Stromal cell of bone marrow (primary cell): Measurements from ENCODE around the gene MBOAT2.

Experiments
- DNase-seq: peaks from one replicate; pipeline ENCODE4 v3.0.0-alpha.2; 2012; ENCODE audit warnings: low read depth

Gene MBOAT2

GRCh38 chr2:8821276-8822217 lies 181.9 kb downstream of the MBOAT2 start:
- peak; percentile 66 for DNase-seq

DNA sequence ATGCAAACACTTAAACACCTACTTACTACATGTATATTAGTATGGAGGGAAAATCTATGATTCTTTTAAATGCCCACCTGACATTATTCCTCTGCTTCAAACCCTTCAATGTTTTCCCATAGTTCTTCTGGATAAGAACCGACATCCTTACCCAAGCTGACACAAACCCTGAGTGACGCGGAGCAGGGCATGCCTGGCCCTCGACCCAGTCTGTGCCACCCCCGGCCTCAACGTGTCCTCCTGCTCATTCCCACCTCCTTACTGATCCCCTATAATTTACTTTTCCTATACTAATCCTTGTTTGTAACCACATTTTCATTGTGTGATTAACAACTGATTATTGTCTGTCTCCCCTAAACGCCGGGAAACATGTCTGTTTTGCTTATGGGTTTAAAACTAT lies 183.5 kb downstream of the MBOAT2 start:
- DNase-seq = no peak

DNA sequence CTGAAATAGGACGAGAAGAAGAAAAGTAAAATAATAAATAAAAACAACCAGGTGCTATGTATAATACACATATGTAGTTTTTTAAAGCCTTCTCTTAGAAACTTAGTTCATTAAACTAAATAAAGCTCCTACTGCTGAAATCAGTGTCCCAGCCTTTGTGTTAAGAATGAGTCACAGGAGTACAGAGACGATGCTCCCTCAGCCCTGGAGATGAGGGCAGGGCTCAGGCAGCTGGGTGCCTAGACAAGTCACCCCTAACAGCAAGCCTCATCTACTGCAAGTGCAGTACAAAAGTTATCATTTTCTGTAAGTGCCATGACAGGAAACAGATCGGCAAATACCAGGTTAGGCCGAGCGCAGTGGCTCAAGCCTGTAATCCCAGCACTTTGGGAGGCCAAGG lies 184.3 kb downstream of the MBOAT2 start:
- DNase-seq = no peak

DNA sequence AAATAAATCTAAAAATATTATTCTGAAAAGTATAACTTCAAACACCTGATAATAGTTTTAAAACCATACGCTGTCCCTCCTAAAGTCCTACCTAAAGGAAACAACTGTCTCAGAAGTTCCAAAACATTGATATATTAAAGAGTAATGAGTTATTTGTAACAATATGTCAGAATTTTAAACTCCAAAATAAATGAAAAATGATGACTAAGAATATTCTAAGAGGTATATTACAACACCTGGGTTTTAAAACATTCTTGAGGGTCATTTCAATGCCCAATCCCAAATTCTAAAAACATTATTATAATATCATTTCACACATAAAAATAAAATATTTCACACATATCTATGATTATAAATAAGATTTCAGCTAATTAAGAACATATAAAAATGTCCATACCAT lies 186.3 kb downstream of the MBOAT2 start:
- DNase-seq = no peak

DNA sequence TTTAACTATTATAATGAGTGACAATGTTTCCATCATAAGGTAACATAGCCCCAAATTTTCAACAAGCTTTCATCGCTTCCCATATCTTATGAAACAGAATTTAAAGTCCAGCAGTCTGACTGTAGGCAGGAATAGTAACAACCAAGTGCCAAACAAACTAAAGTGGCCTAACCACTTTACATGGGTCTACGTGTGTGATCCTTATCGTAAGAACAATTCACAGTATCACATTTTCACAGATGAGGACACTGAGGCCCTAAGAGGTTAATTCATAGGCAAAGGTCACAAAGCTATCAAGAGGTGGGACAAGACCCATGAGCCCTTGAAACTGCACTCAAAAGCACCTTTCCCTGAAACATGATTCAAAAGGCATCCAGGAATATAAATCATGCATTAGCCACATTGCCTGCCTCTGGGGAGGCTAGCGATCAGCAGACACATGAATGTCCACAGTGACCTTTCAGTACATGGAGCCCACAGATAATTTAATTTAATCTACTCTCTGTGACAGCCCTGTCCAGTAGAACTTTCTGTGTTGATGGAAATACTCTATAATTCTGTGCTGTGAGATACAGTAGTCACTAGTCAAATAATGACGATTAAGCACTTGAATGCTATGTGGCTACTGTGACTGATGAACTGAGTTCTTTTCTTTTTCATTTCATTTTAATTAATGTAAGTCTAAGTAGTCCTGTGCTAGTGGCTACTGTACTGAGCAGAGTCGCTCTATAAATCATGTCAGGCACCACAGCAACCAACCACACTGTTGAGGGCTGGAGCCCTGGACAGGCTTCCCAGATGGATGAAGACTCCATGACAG lies 196.4 kb downstream of the MBOAT2 start:
- no peak for DNase-seq

DNA sequence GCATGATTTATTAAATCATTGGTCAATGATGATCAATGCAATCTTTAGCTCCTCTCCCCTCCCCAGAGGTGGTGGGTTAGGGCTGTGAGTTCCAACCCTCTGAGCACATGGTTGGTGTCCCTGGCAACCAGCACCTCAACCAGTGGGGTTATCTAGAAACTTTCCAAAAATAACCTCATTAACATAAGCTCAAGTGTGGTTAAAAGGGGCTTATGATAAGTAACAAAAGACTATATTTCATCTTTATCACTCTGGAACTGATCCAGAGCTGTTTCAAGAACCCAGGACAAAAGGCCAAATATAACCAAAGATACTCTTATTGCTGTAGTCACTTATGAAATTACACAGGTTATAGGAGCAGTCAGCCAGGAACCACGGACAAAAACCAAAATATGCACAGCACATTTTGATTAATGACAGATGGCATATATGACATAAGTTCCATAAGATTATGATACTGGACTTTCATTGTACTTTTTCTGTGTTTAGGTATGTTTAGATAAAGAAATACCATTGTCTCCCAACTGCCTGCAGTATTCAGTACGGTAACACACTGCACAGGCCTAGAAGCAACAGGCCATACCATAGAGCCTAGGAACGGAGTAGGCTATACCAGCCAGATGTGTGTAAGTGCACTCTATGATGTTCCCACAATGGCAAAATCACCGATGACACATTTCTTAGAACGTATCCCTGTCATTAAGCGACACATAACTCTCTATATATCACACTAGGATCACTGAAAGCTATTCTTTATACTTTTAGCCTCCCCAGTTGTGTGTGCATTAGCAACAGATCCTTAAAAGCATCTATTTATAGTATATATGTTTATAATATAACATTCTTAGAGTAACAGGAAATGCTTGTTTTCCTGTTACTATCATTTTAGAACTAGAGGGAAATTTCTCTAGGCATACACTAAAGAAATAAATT lies 197.9 kb downstream of the MBOAT2 start:
- no peak for DNase-seq

DNA sequence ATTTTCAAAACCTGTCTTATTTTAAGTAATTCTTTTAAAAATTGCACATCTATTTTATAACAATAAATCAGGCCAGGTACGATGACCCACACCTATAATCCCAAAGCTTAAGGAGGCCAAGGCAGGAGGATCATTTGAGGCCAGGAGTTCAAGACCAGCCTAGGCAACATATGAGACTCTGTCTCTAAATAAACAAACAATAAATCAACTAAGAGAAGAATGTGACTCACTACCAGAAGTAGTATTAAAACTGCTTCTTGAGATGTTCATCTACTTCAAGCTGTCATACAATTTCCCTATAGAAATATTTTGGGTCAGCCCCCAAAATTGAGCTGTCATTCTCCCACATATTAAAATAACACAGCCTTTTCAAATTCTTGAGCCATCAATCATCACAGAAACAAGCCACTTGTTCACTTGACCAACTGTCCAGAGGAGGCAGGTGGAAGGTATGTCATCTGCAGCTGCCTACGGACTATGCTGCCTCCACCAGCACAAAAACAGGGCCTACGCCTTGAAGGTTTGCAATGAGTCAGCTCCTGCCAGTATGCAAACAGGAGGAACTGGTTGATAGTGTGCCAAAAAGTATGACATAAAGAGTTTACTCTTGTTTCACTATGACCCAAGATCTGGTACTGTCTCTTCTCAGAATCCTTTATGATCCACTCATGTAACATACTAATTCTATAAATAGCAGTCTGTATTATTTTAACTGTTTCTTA lies 199.7 kb downstream of the MBOAT2 start:
- DNase-seq = peak; percentile 59

DNA sequence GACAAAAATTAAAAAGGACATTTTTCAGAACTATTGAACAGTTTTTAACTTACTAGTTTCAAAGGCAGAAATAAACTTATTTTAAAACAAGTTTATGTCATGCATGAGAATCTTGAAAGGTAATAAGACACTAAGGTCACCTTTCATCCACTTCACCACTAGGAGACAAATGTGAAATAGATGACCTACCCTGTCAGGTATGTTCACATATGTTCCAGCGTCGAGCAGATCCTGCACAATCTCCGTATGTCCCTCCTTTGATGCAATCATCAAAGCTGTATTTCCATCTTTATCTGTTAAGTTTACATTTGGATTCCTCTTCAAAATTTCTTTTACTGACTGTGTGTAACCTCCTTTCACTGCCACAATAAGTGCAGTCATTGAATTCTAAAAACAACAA lies 200.7 kb downstream of the MBOAT2 start:
- no peak for DNase-seq
